GM21619 (cell line): ENCODE results near the gene PARN.
A peak's percentile ranks its signal among the peaks of the same experiment; 100 is the strongest.
"Not testable (repeated sequence)": the region's sequence is repeated elsewhere in the genome, so short reads cannot be mapped to it uniquely, and the experiment has no call there.

Source experiments
- ATAC-seq: cut with Tn5 transposase; IDR thresholded peaks from one replicate; pipeline ENCODE4 v1.9.1; 2021; ENCODE audit not compliant: unreplicated experiment

The PARN gene

DNA sequence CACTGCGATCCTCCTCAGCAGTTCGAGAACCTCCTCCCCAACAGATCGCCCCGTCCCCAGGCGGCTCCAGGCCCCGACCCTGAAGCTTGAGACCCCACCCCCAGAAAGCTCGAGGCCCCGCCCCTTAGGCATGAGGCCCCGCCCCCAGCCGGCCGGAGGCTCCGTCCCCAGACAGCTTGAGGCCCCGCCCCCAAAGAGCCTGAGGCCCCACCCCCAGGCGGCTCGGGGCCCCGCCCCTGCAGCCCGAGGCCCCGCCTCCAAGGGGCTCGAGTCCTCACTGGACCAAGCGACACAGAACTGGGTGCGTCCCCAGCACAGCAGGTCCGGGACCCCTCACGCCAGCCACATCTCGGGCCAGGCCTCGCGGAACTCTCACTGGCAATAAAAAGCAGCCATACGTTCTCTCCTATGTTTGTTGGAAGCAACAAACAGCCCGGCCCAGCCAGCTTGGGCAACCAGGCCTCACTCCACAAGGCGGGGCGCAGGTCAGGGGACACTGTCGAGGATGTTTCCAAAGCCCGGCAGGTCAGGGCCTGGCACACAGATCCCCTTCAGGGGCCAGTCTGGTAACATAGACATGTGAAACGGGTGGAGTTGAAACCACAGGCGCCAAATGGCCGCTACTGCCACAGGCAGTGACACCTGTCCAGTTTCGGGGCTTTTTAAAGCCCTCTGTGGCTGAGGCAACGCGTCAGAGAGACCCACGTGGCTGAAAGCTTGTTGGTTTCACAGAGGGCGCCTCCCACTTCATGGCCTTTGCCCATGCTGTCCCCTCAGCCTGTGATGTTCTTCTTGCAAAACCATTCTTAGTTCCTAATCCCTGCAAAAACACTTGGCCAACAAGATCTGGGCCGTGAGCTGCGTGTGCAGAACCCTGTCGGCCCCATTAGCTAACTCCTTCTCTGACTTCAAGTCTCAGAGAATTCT, 224.2 kb downstream of the PARN start:
- ATAC-seq: peak; percentile 90

DNA sequence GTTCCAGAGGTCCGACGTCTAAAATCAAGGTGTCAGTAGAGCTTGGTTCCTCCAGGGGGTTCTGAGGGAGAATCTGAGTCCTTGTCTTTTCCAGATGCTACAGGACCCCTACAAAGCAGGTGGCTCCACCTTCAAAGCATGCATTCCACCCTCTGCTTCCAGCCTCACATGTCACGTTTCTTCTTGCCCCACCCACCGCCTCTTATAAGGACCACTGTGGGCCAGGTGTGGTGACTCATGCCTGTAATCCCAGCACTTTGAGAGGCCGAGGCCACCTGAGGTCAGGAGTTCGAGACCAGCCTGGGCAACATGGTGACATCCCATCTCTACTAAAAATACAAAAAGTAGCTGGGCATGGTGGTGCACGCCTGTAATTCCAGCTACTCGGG, 227.1 kb downstream of the PARN start:
- ATAC-seq: not testable (repeated sequence)

- not testable (repeated sequence) for ATAC-seq
Observed at GRCh38 chr16:14402114-14403000, 227.7 kb downstream of the PARN start.

GRCh38 chr16:14401711-14402061, 228.4 kb downstream of the PARN start:
- ATAC-seq: not testable (repeated sequence)

- ATAC-seq: not testable (repeated sequence)
Observed at GRCh38 chr16:14400978-14401710, 228.9 kb downstream of the PARN start.

DNA sequence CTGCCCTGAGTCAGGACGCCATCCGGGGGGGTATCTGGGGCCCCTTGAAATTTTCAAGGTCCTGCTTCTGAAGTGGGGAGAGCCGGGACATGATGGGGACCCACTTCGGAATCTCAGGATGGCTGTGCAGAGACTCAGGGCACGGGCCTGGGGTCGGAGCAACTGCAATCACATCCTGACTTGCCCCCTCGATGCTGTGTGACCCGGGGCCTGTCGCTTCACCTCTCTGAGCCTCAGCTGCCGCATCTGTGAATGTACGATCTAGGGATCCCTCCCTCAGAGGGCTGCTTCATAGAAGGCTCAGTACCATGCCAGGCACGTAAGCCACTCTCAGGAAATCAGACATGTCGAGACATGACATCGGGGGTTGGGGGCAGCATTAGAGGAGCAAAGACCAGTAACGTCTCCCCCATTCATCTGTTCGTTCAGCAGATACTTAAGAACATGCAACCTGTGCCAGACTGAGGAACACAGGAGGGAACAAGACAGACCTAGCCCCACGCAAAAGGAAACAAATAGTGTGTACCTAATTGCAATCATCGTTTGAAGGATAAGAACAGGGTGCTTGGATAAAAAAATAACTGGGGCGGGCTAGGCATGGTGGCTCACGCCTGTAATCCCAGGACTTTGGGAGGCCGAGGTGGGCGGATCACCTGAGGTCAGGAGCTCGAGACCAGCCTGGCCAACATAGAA, 229.6 kb downstream of the PARN start:
- no peak for ATAC-seq

- ATAC-seq: peak; percentile 70
Observed at GRCh38 chr16:14399378-14400284, 230.4 kb downstream of the PARN start.

- no peak for ATAC-seq
Observed at GRCh38 chr16:14398014-14398717, 231.9 kb downstream of the PARN start.

DNA sequence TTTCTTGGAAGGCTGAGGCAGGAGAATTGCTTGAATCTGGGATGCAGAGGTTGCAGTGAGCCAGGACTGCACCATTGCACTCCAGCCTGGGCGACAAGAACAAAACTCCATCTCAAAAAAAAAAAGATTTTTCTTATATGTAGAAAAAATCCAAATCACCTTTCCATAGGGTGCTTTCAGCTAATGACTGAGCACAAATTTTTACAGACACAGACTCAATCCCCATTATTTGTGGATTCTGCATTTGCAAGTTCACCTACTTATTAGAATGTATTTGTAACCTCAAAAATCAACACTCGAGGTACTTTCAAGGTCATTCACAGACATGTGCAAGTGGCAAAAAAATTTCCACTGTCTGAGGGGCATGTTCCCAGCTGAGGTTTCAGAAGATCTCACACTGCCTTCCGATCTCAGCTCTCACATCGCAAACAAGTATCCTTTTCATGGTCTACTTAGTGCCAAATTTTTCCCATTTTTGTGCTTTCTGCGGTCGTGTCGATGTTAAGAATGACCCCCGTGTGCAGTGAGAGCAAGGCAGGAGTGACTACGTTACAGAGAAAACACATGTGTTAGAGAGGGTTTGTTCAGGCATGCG, 234.3 kb downstream of the PARN start:
- not testable (repeated sequence) for ATAC-seq

GRCh38 chr16:14394834-14395233, 235.2 kb downstream of the PARN start:
- ATAC-seq: no peak

GRCh38 chr16:14392960-14393359, 237.1 kb downstream of the PARN start:
- no peak for ATAC-seq

GRCh38 chr16:14389359-14389758, 240.7 kb downstream of the PARN start:
- no peak for ATAC-seq

DNA sequence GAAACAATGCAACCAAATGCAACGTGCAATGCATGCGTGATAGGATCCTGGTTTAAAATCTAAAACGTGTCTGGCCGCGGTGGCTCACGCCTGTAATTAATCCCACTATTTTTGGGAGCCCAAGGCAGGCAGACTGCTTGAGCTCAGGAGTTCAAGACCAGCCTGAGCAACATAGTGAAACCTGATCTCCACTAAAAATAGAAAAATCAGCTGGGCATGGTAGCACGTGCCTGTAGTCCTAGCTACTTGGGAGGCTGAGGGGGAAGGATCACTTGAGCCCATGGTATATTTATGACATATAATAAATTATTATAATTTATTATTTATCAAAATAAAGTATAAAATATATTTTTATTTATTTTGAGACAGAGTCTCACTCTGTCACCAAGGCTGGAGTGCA, 241.8 kb downstream of the PARN start:
- ATAC-seq: no peak

DNA sequence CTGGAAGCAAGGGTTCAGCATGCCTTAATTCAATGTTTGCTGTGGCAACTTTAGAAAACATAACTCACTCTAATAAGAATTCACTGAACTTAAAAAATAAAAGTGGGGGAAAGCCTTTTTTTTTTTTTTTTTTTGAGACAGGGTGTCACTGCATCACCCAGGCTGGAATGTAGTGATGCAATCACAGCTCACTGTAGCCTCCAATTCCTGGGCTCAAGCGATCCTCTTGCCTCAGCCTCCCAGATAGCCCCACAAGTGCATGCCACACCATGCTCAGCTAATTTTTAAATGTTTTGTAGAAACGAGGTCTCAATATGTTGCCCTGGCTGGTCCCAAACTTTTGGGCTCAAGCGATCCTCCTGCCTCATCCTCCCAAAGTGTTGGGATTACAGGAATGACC, 243.9 kb downstream of the PARN start:
- ATAC-seq: no peak
